GM21423 (cell line): Measurements from ENCODE around the gene FOXN3.

Experiments
- ATAC-seq: cut with Tn5 transposase; IDR thresholded peaks from one replicate; pipeline ENCODE4 v1.9.1; 2021; ENCODE audit warnings: mild to moderate bottlenecking, moderate library complexity; ENCODE audit not compliant: unreplicated experiment

The FOXN3 gene

DNA sequence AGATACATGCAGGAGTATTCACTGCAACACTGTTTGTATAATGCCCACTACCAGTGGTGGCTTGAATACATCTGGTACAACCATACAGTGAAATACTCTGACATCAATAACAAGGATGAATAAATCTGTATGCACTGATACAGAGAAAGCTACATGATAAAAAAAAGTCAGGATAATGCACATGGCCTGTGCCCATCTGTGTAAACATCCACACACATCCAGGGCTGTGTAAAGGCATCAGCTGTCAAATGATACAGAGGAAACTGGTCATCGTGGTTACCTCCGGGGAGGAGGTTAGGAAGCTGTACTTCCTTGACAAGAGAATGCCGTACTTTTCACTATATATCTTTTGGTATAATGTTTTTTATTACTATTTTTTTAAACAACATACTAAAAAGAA, 176.6 kb downstream of the FOXN3 start:
- no peak for ATAC-seq

DNA sequence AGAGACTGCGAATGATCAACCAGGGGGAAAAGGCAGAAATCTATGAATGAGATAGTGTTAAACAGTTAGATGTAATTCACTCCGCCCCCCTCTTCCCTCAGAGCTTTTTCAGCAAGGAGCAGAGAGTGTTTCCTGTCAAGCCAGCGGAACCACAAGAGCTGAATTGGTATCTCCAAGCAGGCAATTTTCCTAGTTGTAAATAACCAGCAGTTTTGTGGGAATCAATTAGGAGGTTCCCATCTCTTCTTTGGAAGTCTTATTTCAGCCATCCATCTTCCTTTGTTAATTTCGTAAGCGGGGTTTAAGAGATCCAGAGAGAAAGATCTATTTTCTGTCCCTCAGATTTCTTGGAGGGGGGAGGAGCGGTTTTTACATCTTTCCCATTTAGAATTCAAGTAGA, 178.0 kb downstream of the FOXN3 start:
- ATAC-seq, result no peak

DNA sequence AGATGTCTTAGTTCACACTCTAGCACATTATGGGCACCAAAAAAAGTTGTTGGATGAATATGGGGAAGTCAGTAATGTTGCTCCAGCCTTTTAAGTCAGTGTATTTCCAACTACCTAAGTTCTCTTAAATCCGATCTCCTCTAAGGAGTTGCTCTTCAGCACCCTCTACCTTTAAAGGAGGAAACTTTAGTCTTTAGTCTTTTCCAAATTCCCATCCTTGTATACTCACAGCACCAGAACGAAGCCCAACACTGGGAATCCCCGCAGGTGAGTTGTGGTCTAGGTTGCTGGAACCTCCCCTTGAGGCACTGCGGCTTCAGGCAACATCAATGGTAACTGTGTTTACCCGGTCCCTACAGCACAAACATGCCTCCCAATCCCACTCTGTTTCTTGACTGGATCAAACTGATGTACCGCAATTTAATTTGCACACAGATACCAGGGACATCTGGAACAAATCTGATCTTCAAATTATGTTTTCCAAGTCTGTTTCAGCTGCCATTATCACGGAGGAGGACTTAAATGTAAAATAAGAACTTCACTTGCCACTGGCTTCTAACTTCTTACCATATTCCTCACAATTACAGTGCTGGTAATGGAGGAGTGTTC, 179.0 kb downstream of the FOXN3 start:
- ATAC-seq, result no peak

DNA sequence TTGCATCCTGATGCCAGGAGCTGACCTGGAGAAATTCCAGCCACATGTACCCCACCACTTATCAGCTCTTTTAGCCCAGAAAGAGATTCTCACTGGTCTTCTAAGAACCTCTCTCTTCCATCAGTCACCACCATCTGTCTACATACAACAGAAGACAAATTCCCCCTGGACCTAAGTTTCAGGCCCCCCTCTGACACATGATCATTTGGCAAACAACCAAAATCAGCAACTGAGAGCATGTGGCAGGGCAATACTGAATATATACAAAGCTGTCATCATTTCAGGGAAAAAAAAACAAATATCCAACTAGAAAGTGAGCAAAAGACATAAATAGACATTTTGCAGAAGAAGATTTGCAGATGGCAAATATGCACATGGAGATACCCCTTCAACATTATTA, 180.2 kb downstream of the FOXN3 start:
- ATAC-seq, result no peak

DNA sequence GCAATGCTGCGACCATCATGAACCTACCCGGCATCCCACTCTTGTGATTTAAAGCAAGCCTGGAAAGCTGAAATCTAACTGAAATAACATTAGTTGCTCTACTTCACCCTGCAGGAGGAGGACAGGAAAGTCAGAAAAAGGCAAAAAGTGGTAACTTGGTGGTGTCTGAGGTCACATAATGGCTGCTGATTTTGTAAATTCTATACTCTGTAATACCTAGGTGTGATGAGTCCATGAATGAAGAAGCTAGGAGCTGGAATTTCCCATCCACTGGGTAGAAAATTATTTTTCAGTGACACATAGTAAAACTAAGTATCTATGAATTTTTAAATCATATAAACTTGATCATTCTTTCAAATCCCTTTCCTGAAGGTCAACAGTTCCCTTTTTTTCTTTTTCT, 183.8 kb downstream of the FOXN3 start:
- no peak for ATAC-seq

DNA sequence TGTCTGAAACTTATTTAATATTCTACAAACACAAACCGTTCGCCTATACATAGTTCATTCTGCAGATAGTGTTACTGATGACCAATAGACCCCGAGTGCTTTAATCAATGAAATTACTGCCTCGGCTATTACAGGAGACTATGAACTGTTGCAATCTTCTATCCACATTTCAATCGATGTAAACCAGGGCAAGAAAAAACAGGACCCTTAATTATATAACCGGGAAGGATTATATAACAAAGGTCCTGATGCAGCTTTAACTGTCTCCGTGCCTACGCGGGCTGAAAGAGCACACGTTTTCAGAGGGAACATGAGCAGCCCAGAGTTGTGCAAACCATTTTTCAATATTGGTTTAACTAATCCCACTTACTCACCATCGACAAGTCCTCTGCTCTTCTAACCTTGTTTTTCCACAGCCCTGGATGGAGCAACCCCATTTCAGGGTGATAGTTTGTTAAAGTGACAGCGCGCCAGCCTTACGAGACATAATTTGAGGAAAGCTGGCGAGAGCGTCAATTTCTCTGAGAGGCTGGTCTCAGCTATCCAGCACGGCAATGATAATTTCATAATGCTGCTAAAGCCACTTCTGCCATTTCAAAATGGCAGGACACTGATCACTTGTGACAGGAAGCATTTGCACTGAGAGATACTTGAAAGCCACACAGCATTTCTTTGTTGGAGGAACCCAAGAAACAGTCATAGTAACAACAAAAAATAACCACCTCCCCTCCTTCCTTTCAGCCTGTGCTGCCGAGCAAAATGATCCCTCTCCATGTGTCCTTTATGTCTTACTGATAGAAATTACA, 184.6 kb downstream of the FOXN3 start:
- ATAC-seq, result no peak

DNA sequence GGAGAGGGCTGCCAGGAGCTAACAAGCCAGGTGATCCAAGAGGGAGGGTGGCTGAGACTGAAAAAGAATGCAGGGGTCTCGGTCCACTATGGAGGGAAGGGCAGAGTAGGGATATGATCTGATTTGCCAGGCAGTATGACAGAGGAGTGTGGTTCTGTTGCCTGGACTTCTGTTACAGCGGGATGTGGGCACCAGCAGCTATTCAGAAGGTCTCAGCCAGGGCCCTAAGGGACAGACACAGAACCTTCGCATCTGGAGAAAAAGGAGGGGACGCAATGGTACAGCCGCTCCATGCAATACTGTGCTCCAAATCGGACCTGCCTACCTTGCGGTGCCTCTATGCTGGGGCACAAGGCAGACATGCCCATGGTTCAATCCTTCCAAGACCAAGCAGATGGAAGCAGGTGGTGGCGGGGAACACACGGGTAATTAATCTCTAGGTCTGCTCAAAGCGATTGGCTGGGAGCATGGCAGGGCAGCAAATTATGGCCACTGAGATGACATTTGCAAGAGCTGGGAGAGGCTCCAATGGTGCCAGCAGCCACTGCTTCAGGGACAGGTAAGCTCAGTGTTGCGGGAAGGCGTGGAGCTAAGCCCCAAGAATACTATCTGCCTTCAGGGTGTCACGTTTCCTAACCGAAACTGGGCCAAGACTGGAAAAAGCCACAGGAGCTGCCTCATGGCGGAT, 185.5 kb downstream of the FOXN3 start:
- ATAC-seq, result no peak

DNA sequence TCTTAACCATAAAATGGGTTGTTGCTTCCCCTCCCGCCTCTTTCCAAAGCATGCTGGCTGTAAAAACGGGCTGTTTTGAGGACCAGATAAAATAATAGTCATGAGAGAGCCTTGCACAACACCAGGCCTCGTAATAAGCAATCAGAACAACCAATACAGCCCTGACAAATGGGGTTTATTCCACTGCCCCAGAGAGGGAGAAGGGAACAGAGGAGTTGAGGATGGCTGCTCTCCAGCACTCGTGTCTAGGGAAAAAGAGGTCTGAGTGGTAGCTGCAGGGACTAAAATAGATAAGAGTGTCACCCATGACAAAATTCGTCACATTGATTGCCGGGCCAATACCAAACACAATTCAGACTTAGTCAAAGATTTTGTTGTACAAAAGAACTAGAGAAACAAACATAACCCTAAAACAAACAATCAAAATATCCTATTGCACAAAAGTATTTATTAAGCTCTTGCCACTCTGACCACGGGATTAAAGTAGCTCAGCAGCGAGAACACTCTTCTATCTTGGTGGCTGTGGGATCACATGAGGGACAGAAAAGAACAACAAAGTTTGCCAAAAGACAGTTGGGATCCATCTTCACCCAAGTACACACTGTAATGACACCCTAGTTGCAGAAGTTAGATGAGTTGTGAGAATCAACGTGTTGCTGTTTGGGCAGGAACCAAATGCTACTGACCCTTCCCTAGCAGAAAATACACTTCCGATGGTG, 188.0 kb downstream of the FOXN3 start:
- no peak for ATAC-seq

DNA sequence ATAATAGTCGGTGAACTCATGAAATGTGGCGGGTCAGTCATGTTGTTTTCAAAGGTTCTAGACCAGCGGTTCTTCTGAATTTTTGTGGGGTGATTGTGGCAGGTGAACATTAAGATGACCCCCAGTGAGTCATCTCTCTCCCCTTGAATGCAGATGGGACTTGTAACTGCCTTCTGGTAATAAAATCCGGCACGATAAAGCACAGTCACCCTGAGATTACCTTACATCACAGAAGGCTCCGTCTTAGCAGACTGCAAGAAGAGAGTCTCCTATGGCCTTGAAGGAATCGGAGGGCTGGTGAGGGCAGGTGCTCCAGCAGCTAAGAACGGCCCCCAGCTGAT, 189.6 kb downstream of the FOXN3 start:
- no peak for ATAC-seq

DNA sequence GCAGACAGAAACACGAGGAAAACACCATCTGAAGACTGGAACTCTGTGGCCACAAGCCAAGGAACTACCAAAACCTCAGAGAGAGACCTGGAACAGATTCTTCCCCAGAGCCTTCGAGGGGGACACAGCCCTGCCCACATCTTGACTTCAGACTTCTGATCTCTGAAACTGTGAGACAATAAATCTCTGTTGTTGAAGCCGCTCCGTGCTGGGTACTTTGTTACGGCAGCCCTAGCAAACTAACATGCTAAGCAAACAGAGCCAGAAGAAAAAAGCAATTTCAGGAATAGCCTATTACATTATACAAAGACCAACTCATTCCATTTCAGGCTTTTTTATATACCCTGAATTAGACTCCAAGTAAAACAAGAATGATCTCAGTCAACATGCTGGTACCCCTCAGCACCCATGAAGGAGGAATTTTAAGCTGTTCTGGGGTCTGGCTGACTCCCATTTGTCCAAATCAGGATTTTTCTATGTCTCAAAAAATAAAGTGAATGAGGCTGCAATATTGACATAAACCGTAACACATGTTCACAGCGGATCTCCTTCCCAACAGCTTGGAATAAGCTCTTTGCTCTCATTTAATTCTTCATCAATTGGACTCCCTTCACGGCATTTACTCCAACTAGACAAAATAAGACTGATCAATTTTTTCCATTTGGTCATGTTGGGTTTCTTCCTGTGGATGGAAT, 190.1 kb downstream of the FOXN3 start:
- ATAC-seq, result no peak

DNA sequence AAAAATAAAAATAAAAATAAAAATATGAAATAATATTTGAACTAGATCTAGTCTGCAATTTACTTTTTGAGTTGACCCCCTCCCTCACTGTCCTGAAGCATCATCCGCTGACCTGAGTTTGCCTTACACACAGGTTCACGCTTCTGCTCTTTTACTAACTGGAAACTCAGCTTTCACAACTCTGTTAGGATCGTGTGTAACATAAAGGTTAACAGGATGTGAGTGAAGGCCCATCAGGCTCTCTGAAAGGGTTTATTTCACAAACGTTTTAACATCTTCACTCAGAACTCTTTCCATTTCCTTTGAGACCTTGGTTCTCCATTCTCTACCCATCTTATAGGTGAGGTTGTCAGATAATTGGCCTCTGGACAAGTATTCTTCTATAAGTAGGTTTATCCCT, 191.4 kb downstream of the FOXN3 start:
- no peak for ATAC-seq

DNA sequence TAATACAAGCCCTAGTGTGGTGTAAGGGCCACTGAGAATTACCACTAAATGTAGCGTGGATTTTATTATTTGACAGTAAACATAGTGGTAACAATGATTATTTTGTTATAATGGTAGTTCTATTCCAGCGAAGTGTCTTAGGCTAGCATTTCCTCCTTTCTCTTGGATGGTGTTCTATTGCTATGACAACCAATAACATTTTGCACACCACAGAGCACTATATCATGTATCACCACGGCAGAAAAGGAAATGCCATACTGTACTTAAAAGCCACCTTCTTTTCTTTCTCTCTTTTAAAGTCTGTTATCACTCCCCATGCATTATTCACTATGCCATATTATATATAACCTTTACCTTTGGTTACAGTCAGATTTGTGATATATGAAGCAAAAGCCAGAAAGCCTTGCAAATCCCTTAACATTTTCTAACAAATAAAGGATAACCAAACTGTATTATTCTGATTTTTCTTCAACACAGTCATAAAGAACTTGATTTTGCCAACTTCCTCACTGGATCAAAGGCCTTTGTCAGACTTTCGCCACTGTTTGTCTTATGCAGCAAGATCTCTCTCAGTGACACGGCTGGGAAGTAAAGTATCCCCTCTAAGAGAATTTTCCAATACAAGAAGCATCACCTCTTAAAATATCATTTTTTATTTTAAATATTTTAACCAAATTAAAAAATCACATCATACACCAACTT, 195.8 kb downstream of the FOXN3 start:
- ATAC-seq, result no peak

DNA sequence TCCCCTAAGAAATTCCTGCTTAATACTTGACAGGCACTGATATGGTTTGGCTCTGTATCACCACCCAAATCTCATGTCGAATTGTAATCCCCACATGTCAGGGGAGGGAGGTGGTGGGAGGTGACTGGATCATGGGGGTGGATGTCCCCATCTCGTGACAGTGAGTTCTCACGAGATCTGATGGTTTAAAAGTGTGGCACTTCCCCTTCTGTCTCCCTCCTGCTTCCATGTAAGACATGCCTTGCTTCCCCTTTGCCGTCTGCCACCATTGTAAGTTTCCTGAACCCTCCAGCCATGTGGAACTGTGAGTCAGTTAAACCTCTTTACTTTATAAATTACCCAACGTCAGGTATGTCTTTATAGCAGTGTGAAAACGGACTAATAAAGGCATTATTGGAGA, 198.0 kb downstream of the FOXN3 start:
- ATAC-seq, result no peak

DNA sequence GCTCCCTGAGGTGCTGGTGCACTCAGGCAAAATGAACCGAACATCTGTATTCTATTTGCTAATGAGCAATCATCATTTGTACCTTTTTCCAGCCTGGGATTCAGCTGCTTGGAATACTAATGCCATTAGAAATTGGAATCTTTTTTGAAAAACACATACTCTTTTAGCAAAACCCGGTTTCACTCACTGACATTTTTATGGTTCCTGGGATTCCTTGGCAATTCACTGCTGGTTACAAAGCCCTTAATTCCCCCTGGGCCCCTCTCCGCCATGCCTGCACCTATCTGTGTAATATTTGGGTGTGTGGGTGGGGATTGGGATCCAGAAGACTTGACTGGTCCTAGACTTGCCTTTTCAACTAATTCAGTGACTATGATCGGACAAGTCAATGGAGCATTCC, 199.1 kb downstream of the FOXN3 start:
- ATAC-seq, result no peak

DNA sequence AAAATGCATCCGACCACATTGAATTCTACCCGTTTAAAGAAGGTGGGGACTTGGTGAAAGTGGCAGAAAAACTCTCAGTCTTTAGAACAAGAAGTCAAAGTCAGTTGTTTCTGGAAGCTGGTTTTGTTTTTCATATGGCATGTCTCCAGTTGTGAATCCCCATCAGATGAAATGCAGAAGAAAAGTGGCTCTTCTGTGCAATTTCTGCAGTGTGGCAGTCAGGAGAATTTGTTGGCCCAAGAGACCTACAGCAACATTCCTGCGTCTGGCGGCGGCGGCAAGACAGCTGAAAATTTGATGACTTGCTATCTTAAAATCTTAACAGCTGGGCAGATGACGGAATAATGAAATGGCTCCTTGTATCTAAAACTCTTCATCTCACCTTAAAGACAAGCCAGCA, 201.5 kb downstream of the FOXN3 start:
- no peak for ATAC-seq

DNA sequence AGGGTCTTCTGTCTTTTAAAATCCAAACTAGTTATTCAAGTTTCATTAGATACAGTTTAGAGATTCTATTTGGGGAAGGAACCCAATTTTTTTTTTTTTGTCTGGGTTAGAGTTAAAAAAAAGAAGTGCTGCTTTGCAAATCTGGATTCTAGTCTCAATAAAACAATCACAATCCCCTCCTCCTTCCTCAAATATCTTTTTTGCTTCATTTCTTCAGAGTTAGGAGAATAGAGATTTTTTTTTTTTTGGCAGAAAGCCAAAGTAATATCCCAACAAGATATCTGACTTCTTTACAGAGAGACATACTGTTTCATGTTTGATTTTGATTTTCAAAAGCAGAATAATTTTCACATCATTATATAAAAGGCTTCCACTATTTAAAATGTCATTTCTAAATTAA, 201.9 kb downstream of the FOXN3 start:
- ATAC-seq, result no peak

DNA sequence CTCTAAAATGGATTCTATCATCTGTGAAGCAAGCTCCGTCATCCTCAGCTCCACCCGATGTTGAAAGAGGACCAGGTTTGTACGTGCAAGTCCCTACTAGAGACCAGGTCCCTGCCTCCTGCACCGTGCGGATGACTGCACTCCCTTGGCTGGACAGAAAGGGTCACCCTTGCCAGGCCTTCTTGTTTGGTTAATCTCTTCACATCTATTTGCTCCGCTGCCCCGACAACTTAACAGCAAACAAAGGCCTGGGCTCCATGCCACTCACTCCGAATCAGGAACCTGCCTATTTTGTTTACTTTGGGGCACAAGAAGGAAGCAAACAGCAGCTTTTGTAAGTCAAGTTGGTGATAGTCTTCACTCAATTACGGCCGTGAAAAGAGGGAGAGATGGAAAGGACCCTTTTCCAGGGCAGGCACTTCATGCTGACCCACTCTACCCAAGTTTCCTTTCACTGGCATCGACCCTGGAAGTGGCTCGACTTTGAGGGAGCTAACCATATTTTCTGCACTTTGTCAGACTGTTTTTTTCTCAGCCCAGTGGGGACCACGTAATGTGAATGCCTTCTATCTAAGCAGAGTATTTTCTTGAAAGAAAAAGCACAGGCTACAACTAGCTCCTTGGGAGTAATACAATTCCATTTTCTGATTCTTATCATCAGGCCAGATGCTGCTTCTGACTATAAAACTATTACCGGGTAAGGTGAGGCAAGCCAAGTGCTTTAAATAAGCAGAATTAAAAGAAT, 202.6 kb downstream of the FOXN3 start:
- ATAC-seq, result no peak

DNA sequence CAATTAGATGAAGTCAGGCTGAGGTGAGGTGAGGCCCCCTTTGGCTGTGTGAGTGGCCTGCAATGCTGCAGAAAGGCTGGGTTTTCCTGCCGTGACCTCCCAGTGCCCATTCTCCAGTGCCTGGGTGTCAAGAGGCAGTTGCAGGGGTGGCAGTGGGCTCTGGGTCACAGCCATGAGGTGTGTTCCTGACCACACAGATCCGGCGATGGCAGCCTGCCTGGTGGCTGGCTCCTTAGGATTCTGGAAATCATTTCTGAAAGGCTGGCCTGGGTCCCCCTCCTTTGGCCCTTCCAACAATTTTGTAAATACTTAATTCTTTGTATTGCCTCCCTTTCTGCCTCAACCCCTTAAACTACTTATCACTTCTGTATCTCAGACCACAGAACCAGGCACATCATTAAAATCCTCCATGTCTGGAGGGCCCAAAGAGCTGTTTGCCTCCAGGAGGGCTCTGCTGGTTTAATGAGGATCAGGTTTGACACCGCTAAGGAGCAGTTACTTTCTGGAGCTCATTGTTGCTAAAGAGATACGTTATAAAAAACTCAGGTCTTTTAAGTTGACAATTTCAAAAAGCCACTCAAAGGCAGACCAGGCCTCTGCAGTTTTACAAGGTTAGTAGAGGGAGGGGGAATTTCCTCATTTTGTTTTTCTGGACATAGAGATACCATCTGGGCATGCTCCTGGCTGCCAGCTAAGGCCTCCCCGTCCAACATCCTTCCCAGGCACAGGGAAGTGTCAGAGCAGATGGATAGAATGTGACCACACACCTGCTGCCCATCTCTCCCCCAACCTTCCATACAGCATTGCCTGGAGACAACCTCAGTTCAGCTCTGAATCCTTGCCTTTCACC, 204.4 kb downstream of the FOXN3 start:
- ATAC-seq, result no peak

DNA sequence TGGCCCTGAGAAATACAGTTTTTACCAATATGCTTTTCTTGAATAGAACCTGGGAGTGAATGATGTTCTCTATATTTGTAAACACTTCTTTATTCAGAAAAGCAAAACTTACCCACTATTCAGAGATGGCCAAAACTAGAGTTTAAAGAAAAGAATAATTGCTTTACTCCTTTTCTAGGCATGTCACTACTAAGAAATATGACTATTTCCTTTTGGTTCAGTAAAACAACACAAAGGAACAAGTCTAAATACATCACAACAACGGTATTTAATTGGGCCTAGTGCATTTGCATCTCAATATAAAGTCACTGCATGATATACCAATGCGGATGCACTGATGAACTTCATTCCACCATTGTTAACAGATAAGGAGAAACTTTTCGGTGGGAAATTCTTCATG, 207.5 kb downstream of the FOXN3 start:
- ATAC-seq, result no peak
